Fibroblast of villous mesenchyme (primary cell): ENCODE data around the gene SHROOM3. TPM values are rescaled to one million over a fixed set of nuclear protein-coding genes. Genes with fewer than 3 reads are reported as not detected.

Experiments used
- DNase-seq: peaks from one replicate; pipeline ENCODE4 v3.0.0-alpha.2; 2010; ENCODE audit warnings: low read depth
- H3K4me3 ChIP-seq: 2 replicates; pipeline ENCODE4 v1.5.1; 2011; ENCODE audit warnings: low read depth, mild to moderate bottlenecking, low read length
- total RNA-seq: library from RNA; depleted of rRNA; stranded (reverse); fragments of >200 nt; gene quantifications from 2 replicates; pipeline ENCODE4 v1.2.3, GENCODE V29; 2012
- TF ChIP-seq, protein P1 (sequence below): IDR thresholded peaks from 2 replicates; pipeline ENCODE4 v1.5.1; 2012; ENCODE audit warnings: low read depth, mild to moderate bottlenecking, low read length; ENCODE audit not compliant: insufficient read depth

The SHROOM3 gene
- total RNA-seq, 1 donor, result 27.6 TPM

GRCh38 chr4:76515975-76516843 is 81.2 kb downstream of the SHROOM3 start:
- H3K4me3 ChIP-seq, result no peak overlapping the region
- peak; percentile 28 for DNase-seq
- TF ChIP-seq, protein P1, sequence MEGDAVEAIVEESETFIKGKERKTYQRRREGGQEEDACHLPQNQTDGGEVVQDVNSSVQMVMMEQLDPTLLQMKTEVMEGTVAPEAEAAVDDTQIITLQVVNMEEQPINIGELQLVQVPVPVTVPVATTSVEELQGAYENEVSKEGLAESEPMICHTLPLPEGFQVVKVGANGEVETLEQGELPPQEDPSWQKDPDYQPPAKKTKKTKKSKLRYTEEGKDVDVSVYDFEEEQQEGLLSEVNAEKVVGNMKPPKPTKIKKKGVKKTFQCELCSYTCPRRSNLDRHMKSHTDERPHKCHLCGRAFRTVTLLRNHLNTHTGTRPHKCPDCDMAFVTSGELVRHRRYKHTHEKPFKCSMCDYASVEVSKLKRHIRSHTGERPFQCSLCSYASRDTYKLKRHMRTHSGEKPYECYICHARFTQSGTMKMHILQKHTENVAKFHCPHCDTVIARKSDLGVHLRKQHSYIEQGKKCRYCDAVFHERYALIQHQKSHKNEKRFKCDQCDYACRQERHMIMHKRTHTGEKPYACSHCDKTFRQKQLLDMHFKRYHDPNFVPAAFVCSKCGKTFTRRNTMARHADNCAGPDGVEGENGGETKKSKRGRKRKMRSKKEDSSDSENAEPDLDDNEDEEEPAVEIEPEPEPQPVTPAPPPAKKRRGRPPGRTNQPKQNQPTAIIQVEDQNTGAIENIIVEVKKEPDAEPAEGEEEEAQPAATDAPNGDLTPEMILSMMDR, result no peak

DNA sequence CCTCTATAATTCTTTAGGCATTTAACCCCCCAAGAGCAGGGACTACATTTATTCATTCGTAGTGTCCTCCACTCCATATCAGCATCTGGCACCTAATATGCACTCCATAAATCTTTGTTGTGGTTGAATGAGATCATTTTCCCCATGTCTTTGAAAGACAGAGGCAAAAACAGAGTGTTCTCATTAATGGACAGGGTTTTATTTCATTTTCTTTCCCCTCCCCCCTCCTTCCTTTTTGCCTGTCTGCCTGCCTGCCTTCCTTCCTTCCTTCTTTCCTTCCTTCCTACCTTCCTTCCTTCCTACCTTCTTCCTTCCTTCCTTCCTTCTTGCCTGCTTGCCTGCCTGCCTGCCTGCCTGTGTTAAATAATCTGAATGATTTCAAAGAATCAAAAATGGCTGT is 83.2 kb downstream of the SHROOM3 start:
- H3K4me3 ChIP-seq, result no peak overlapping the region
- TF ChIP-seq, protein P1, result no peak
- DNase-seq, result no peak

GRCh38 chr4:76523593-76523992 is 88.6 kb downstream of the SHROOM3 start:
- TF ChIP-seq, protein P1, result no peak
- no peak for DNase-seq

DNA sequence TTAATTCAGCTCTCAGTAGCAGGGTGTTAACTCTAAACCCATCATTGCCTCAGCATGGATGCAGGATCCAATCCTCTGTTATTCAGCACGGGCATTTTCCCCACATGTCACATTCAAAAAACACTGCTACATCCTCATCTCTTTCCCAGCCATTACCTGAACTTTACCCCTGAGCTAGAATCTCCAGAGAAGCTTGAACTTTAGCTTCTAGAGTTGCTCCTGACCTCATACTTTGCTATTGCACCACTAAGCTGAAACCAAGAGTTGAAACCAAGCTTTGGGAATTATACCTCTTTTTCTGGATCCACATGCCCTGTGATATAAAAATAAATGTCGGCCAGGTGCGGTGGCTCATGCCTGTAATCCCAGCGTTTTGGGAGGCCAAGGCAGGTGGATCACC is 90.7 kb downstream of the SHROOM3 start:
- TF ChIP-seq, protein P1, result no peak
- H3K4me3 ChIP-seq, result no peak overlapping the region
- no peak for DNase-seq

More at GRCh38 chr4:76523593-76523992, 88.6 kb downstream of the SHROOM3 start:
- no peak overlapping the region for H3K4me3 ChIP-seq

DNA sequence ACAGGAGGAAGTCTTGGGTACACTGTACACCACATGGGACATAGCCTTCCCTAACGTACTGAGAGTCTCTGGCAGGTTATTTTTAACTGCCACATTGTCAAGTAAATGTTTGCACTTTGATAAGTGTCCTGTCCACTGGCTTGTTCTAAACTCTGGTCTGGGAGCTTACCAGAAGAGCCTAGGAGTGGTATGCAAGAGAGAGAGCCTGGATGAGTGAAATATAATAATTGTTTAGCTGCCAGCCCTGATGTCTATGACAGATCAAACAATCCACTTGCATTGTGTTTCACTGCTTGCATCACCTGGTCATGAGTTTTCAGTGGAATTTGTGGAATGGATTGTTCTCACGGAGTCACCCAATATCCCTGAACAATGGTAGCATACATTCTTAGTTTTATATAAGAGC is 91.6 kb downstream of the SHROOM3 start:
- no peak for DNase-seq
- TF ChIP-seq, protein P1, result no peak
- H3K4me3 ChIP-seq, result no peak overlapping the region

- TF ChIP-seq, protein P1, result no peak
- H3K4me3 ChIP-seq, result no peak overlapping the region
- DNase-seq, result no peak
Measured at GRCh38 chr4:76527666-76528065, 92.6 kb downstream of the SHROOM3 start.

GRCh38 chr4:76531597-76531996 is 96.6 kb downstream of the SHROOM3 start:
- no peak overlapping the region for H3K4me3 ChIP-seq
- TF ChIP-seq, protein P1, result no peak
- no peak for DNase-seq
